Activated CD4-positive, alpha-beta T cell treated with anti-CD3 and anti-CD28 coated beads, Interleukin-2, amount 50 U/mL, for 48 hours (primary cell): ENCODE results near the gene VAMP8.
"Not testable (repeated sequence)": the region's sequence is repeated elsewhere in the genome, so short reads cannot be mapped to it uniquely, and the experiment has no call there.

ENCODE experiments used
- DNase-seq, 2 experiments: peaks; one replicate each; pipeline ENCODE4 v3.0.0-alpha.2; 2020

Gene VAMP8

DNA sequence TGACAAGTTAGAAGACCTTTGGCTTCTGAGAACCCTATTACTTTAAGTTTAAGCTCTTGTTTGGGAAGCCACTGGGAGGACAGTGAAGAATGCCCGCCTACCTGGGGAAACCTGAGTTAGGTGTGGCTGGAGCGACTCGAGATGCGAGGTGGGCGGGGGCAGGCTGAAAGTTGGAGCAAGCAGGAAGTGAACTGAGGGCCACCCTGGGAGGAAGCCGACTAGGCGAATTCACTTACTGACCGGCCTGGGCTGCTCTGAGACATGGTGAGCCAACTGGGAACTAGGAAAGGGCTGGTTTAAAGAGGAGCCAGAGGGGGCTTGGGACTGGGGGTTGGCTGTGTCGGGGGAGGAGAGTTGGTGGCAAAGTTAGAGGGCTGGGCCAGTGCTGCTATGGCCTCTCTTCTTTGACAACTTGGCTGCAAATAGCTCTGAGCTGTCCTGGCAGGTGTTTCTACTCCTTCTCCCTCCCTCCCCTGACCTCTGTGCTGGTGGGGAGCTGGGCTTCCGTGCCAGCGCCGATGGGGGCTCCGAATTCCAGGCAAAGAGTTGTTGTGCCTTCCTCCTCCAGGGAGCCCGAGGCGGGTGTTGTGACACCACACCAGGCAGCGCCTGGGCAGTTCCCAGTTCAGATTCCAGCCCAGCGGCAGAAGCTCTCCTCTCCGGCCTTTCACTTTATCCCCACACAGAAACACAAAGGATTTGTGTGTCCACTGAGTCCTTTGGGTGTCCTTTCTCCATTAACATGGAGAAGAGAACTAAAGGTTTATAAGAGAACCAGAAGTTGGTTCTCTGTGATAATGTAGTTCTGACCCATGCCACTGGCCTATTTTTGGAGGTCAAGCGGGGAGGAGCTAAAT is at the start of gene VAMP8:
VAMP8 (plus strand) TSS at position 201 of the 857 bp plus-strand sequence; CDS start at position 262, 61 bp downstream.
- peak; percentile 75 to 79 for DNase-seq

- no peak for DNase-seq
Measured at GRCh38 chr2:85527787-85528186, 49.6 kb upstream of the VAMP8 start.

DNA sequence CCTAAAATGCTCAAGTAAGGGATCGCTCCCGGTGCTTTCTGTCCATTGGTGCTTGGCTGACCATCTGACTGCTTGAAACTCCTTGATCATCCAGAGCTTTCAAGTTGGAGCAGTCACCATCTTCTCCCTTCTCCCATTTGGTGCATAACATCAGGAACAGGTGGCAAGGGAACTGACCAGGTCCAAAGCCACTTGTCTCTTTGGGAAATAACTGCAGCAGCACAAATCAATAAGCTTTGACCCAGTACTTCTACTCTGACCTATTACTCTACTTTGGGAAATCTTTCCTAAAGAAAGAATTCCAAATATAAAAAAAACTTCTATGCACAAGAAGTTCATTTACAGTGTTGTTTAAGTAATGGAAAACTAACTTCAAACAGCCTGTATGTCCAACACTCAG is 49.0 kb upstream of the VAMP8 start:
- DNase-seq: no peak

- DNase-seq: no peak
Measured at GRCh38 chr2:85529809-85530208, 47.6 kb upstream of the VAMP8 start.

DNA sequence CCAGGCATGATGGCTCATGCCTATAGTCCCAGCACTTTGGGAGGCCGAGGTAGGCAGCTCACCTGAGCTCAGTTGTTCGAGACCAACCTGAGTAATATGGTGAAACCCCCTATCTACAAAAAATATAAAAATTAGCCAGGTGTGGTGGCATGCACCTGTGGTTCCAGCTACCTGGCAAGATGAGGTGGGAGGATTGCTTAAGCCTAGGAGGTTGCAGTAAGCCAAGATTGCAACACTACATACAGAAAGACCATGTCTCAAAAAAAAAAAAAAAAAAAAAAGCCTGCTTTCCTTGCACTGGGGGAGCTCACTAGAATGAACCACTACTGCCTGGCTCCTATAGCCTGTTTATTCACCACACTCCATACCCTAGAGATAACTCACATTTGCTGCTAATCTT is 45.8 kb upstream of the VAMP8 start:
- DNase-seq: no peak

DNA sequence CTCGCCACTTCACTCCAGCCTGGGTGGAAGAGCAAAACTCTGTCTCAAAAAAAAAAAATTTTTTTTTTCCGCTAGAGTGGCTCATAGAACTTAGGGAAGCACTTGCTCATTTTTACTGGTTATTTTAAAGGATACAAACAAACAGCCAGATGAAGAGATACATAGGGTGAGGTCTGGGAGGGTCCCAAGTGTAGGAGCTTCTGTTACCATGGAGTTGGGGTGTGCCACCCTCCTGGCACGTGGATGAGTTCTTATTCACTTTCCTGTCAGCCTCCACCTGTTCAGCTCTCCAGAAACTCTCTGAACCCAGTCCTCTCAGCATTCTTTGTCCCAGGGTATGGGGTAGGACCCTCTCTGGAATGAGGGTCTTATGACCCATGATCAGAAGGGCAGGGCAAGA is 43.3 kb upstream of the VAMP8 start:
- DNase-seq: no peak

DNA sequence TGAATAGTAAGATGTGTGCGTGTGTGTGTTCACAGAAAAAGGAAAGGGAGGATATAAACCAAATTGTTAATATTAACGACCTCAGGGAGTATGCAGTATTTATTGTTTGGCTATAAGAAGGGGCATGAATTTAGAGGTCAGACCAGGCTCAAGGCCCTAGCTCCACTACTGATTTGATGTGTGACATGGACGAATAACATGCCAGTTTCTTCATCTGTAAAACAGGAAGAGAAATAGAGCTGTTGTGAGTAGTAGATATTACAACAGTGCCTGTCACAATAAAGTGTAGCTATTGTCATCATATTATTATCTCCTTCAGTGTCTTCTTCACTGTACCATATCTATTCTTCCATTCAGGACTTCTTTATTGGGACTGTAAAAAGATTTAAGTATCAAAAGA is 42.5 kb upstream of the VAMP8 start:
- no peak for DNase-seq

- no peak for DNase-seq
Measured at GRCh38 chr2:85536479-85536878, 40.9 kb upstream of the VAMP8 start.

DNA sequence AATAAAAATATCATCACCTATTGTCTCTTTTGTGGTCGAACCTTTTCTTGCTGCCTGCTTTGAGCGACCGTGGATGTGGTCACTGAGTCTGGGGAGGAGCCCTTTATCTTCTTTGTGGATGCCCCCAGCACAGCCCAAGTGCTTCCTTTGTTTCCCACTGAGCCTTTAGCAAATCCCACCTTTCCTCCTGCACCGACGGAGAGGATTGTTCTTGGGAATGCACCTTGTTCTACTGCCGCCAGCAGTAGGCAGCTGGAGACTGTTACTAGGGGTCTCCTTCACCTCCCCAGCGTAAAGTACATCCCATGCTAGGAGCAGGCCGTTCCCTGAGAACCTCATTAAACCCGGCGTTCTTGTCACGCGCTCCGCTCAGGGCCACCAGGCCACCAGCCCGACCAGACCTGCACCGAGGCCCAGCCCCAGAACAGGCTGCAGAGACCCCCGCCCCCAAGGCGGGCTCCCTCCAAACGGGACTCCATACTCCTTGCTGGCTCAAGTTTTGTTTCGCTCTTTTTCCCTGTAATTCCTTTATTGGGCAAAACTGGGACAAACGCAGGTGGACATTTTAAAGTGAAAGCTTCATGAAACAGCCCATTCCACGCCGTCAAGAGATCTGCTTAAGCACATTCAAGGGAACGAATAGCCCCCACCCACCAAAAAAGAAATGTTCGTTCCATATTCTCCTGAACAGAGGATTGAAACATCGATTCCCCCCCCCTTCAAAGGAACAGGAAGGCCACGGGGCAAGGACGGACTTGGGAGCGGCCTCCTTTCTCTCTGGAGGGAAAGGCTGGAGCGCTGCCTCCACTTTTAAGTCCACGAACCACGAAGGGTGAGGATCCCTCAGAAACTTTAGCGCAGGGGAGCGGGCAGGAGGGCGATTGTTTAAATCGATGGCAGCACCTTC is 39.5 kb upstream of the VAMP8 start:
- DNase-seq: peak; percentile 54 to 60

DNA sequence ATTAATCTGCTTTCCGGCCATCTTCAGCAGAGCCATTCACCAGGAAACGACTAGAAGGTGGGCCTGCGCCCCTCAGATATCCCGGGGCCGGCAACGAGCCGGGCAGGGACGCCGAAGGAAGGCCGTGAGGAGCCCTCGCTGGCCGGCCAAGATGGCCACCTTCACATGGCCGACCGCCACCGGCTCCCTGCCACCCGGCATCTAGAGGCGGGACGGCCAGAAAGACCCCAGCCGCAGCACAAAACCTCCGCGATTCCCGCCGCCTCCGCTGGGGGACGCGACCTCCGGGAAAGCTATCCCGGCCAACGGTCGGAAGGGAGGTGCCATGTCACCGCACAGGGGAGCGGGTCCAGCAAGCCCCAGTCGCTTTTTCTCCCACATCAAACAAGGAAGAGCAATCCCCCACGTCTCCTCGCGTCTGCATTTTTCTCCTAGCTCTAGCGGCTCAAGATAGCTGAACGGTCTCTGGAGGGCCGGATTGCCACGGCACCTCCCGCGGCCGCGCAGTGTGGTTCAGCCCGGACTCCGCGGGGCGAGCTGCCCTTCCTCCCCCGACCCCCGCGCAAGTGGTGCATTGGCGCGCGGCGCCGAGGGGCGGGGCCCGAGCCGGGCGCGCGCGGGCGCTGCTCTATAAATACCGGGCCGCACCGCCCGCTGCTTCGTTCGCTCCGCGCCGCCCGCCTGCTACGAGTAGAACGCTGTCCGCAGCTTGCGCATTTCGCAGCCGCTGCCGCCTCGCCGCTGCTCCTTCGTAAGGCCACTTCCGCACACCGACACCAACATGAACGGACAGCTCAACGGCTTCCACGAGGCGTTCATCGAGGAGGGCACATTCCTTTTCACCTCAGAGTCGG is 38.7 kb upstream of the VAMP8 start, which contains the start of gene MAT2A:
MAT2A (plus strand) TSS at position 662 of the 854 bp plus-strand sequence; CDS start at position 782, 120 bp downstream.
- peak; percentile 94 to 95 for DNase-seq

- peak; percentile 73 to 79 for DNase-seq
Measured at GRCh38 chr2:85539361-85540132, 37.8 kb upstream of the VAMP8 start.

- no peak for DNase-seq
Measured at GRCh38 chr2:85540133-85540648, 37.2 kb upstream of the VAMP8 start.

- DNase-seq: no peak
Measured at GRCh38 chr2:85541262-85541661, 36.1 kb upstream of the VAMP8 start.

GRCh38 chr2:85541753-85542457 is 35.5 kb upstream of the VAMP8 start:
- DNase-seq: no peak

GRCh38 chr2:85542777-85543176 is 34.6 kb upstream of the VAMP8 start:
- DNase-seq: no peak

DNA sequence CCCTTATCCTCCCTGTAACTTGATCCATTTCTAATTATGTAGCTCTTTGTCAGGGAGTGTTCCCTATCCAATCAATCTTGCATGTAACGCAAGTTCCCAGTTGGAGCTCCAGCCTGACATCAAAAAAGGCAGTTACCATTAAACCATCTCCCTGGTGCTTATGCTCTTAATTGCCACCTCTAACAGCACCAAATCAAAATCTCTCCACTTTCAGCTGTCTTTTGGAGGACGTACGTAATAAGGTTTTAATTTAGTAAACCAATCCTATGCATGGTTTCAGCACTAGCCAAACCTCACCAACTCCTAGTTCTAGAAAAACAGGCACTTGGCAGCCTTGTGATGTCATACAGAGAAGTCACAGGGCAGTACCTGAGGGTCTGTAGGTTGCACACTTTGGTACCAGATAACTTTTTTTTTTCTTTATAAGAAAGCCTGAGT is 33.1 kb upstream of the VAMP8 start:
- DNase-seq: not testable (repeated sequence)

- DNase-seq: not testable (repeated sequence)
Measured at GRCh38 chr2:85544915-85545779, 32.2 kb upstream of the VAMP8 start.

GRCh38 chr2:85545780-85546240 is 31.6 kb upstream of the VAMP8 start:
- no peak for DNase-seq

DNA sequence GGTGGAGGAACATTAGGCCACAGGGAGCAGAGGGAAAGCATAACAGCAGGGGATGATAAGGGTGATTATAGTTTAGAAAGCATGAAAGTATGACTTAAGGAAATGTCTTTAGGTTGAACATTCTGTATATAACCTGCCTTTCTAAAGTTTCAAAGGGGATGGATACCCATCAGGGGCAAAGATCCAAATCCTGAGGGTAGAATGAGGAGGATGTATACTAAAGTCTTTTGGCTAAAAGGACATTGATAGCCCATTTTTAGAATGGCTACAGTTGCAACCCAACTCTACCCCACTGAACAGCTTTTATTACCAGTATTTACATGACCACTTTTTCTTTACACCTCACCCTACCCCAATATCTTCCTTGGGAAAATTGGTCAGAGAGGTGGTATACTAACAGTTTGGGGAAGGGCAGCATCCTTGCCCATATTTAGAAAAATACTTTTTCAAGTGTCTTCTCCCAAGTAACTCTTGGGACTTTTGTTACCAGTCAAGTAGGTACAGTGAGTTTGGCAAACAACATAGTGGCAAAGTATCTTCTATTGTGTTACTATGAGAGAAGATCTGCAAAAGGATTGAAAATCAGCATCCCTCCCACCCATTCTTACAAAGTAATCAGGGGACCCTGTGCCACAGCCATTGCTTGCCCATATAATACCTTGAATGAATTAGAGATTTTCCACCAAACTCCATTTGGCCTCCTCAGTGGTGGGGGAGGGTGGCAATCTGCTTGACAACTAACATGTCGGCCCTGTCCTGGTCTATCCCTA is 30.1 kb upstream of the VAMP8 start:
- DNase-seq: peak in 1 of 2 experiments; percentile 11
